H1 (cell line): ENCODE results near the gene LDLRAD1. TPM values are rescaled to one million over a fixed set of nuclear protein-coding genes. Genes with fewer than 3 reads are reported as not detected.

Experiments
- CTCF ChIA-PET: fragments of 300-600 bp; sonication (Branson Sonifier 250); formaldehyde crosslinking; loops from one replicate; lab custom pipeline; 2021; ENCODE audit not compliant: partially characterized antibody; lab: Charles Lee
- POLR2A ChIA-PET: fragments of 300-600 bp; sonication (Branson Sonifier 250); formaldehyde crosslinking; loops from one replicate; lab custom pipeline; 2021; ENCODE audit warnings: inconsistent platforms; ENCODE audit not compliant: partially characterized antibody; lab: Charles Lee
- DNase-seq, 2 experiments: peaks; one replicate each; pipeline versions ENCODE4 v3.0.0 to v3.0.0-alpha.2; 2010 to 2022; ENCODE audit warnings: low spot score in 2 of 2, low read depth in 1 of 2, mixed read lengths in 1 of 2
- FAIRE-seq: peaks from 2 replicates; lab custom pipeline; 2011; peaks lifted over from hg19 to GRCh38; lab: Jason Lieb, UNC
- H2AFZ ChIP-seq: 2 replicates; pipeline ENCODE4 v1.8.1; 2012; ENCODE audit warnings: low read length, inconsistent platforms
- H2AK5ac ChIP-seq: 2 replicates; pipeline ENCODE4 v1.6.1; 2013; ENCODE audit warnings: low read depth, low read length
- H2BK120ac ChIP-seq: replicated peaks from 2 replicates; pipeline ENCODE3; 2013; ENCODE audit warnings: low read depth, low read length, inconsistent platforms
- H2BK12ac ChIP-seq: 2 replicates; pipeline ENCODE4 v1.6.1; 2013; ENCODE audit warnings: low read depth, low read length
- H2BK15ac ChIP-seq: 2 replicates; pipeline ENCODE4 v1.6.1; 2013; ENCODE audit warnings: low read length
- H2BK20ac ChIP-seq: 2 replicates; pipeline ENCODE4 v1.6.1; 2013; ENCODE audit warnings: low read length
- H2BK5ac ChIP-seq: 2 replicates; pipeline ENCODE4 v1.6.1; 2013; ENCODE audit warnings: low read depth, low read length
- H3K14ac ChIP-seq: 2 replicates; pipeline ENCODE4 v1.6.1; 2013; ENCODE audit warnings: inconsistent platforms; ENCODE audit not compliant: insufficient read length
- H3K18ac ChIP-seq: 2 replicates; pipeline ENCODE4 v1.6.1; 2013; ENCODE audit warnings: low read length; ENCODE audit errors: extremely low read depth
- H3K23ac ChIP-seq: 2 replicates; pipeline ENCODE4 v1.6.1; 2013; ENCODE audit warnings: inconsistent platforms; ENCODE audit not compliant: insufficient read length
- H3K23me2 ChIP-seq: 2 replicates; pipeline ENCODE4 v1.6.1; 2013; ENCODE audit warnings: low read depth, low read length
- H3K27ac ChIP-seq: 2 replicates; pipeline ENCODE4 v1.6.1; 2011; ENCODE audit warnings: low read depth, low read length, inconsistent platforms
- H3K27me3 ChIP-seq, 4 experiments: replicated peaks in 1 of 4; 1 replicate in 1 of 4; 2 replicates in 3 of 4; pipeline versions ENCODE4 v1.6.1 to v1.8.1; 2011 to 2013; ENCODE audit warnings: low read length in 3 of 4, mild to moderate bottlenecking in 3 of 4, inconsistent platforms in 2 of 4, mixed read lengths in 2 of 4, moderate library complexity in 1 of 4; ENCODE audit not compliant: control insufficient read depth in 3 of 4, insufficient read depth in 3 of 4; ENCODE audit errors: extremely low read depth in 1 of 4
- H3K36me3 ChIP-seq, 4 experiments: 2 replicates each; pipeline versions ENCODE4 v1.6.1 to v1.8.1; 2011 to 2013; ENCODE audit warnings: mild to moderate bottlenecking in 4 of 4, low read length in 3 of 4, moderate library complexity in 2 of 4, control low read depth in 1 of 4, inconsistent platforms in 1 of 4; ENCODE audit not compliant: insufficient read depth in 4 of 4, control insufficient read depth in 2 of 4
- H3K4ac ChIP-seq: replicated peaks from 2 replicates; pipeline ENCODE3; 2013; ENCODE audit warnings: low read length, low read depth, mixed read lengths, inconsistent platforms; ENCODE audit not compliant: insufficient read length
- H3K4me1 ChIP-seq, 4 experiments: replicated peaks in 1 of 4; 1 replicate in 1 of 4; 2 replicates in 3 of 4; pipeline versions ENCODE4 v1.6.1 to v1.8.1; 2011 to 2013; ENCODE audit warnings: low read length in 3 of 4, inconsistent platforms in 2 of 4, mixed read lengths in 1 of 4; ENCODE audit not compliant: insufficient read depth in 4 of 4, control insufficient read depth in 3 of 4
- H3K4me2 ChIP-seq, 2 experiments: 2 replicates each; pipeline versions ENCODE4 v1.6.1 to v1.8.1; 2011 to 2013; ENCODE audit warnings: low read depth in 2 of 2, low read length in 2 of 2, control low read depth in 1 of 2, inconsistent platforms in 1 of 2, mild to moderate bottlenecking in 1 of 2; ENCODE audit not compliant: insufficient read depth in 1 of 2
- H3K4me3 ChIP-seq, 4 experiments: fragments of 200-600, 300-600 bp in 1 of 4; sonication (generic), shearing (Covaris generic), sonication (Bioruptor Twin) in 1 of 4; 2 replicates each; pipeline versions ENCODE4 v1.5.1 to v1.8.1; 2011 to 2016; ENCODE audit warnings: low read length in 4 of 4, low read depth in 3 of 4, control low read depth in 2 of 4, inconsistent platforms in 2 of 4, mild to moderate bottlenecking in 2 of 4, mixed read lengths in 1 of 4, moderate library complexity in 1 of 4; ENCODE audit not compliant: insufficient read depth in 2 of 4; ENCODE audit errors: extremely low read depth in 1 of 4
- H3K56ac ChIP-seq: replicated peaks from 2 replicates; pipeline ENCODE3; 2013; ENCODE audit warnings: low read depth, mild to moderate bottlenecking, mixed read lengths, low read length, inconsistent platforms; ENCODE audit not compliant: insufficient read length
- H3K79me1 ChIP-seq: 2 replicates; pipeline ENCODE4 v1.6.1; 2013; ENCODE audit warnings: low read depth, low read length, control low read depth
- H3K79me2 ChIP-seq, 2 experiments: 2 replicates each; pipeline versions ENCODE4 v1.6.1 to v1.8.1; 2012 to 2013; ENCODE audit warnings: low read length in 2 of 2, mild to moderate bottlenecking in 2 of 2, inconsistent platforms in 1 of 2; ENCODE audit not compliant: insufficient read depth in 2 of 2, control insufficient read depth in 1 of 2
- H3K9ac ChIP-seq, 4 experiments: replicated peaks in 1 of 4; 1 replicate in 1 of 4; 2 replicates in 3 of 4; pipeline versions ENCODE4 v1.6.1 to v1.8.1; 2011 to 2013; ENCODE audit warnings: low read depth in 3 of 4, low read length in 3 of 4, control low read depth in 2 of 4, mild to moderate bottlenecking in 2 of 4, moderate library complexity in 2 of 4, inconsistent platforms in 1 of 4; ENCODE audit errors: extremely low read depth in 1 of 4
- H3K9me3 ChIP-seq, 2 experiments: 2 replicates each; pipeline versions ENCODE4 v1.6.1 to v1.8.1; 2012 to 2013; ENCODE audit warnings: mild to moderate bottlenecking in 2 of 2, moderate library complexity in 2 of 2, control low read depth in 1 of 2, inconsistent platforms in 1 of 2, low read depth in 1 of 2, low read length in 1 of 2, mixed read lengths in 1 of 2; ENCODE audit not compliant: insufficient read depth in 2 of 2
- H4K20me1 ChIP-seq, 2 experiments: replicated peaks in 1 of 2; 2 replicates each; pipeline versions ENCODE3 to v1.8.1; 2011 to 2013; ENCODE audit warnings: inconsistent platforms in 2 of 2, low read length in 2 of 2, mild to moderate bottlenecking in 1 of 2; ENCODE audit not compliant: insufficient read depth in 2 of 2, control insufficient read depth in 1 of 2
- H4K5ac ChIP-seq: 2 replicates; pipeline ENCODE4 v1.6.1; 2013; ENCODE audit warnings: low read length, low read depth, mixed read lengths, inconsistent platforms; ENCODE audit not compliant: insufficient read length
- H4K8ac ChIP-seq: 2 replicates; pipeline ENCODE4 v1.8.0; 2013; ENCODE audit warnings: mild to moderate bottlenecking, moderate library complexity, low read length, inconsistent platforms; ENCODE audit not compliant: insufficient read depth; ENCODE audit errors: extremely low read depth
- H4K91ac ChIP-seq: replicated peaks from 2 replicates; pipeline ENCODE3; 2013; ENCODE audit warnings: low read length, mixed read lengths, inconsistent platforms; ENCODE audit not compliant: insufficient read length
- ATF3 ChIP-seq: IDR thresholded peaks from 2 replicates; pipeline ENCODE4 v1.6.1; 2011; ENCODE audit warnings: low read depth, mild to moderate bottlenecking, low read length; ENCODE audit not compliant: insufficient read depth
- GABPA ChIP-seq: IDR thresholded peaks from 2 replicates; pipeline ENCODE4 v1.6.1; 2011; ENCODE audit warnings: mild to moderate bottlenecking, low read length, moderate library complexity, borderline replicate concordance; ENCODE audit not compliant: insufficient read depth
- WGBS, 2 experiments: shearing (Covaris generic) in 1 of 2; methylation state at CpG; one replicate each; pipeline versions ENCODE4 v1.1.6 to v1.1.7; 2013 to 2015; ENCODE audit warnings: low lambda C conversion rate in 2 of 2, mixed read lengths in 2 of 2, inconsistent platforms in 1 of 2, low coverage in 1 of 2, missing lambda C conversion rate in 1 of 2; ENCODE audit not compliant: insufficient replicate concordance in 2 of 2, insufficient coverage in 1 of 2, insufficient read length in 1 of 2; ENCODE audit errors: extremely low coverage in 1 of 2, missing lambda C conversion rate in 1 of 2; 5-methylcytosine and 5-hydroxymethylcytosine counted together
- polyA plus RNA-seq, 7 experiments: library from polyadenylated mRNA; depleted of rRNA in 3 of 7; stranded (reverse) in 5 of 7; unstranded in 2 of 7; fragments of >200 nt in 5 of 7; fragments of 200-250 nt in 2 of 7; gene quantifications; 1 replicate in 5 of 7; 2 replicates in 1 of 7; 4 replicates in 1 of 7; pipeline versions ENCODE4 v1.2.1 to v1.2.3, GENCODE V29; 2011 to 2013; ENCODE audit warnings: missing spikeins in 2 of 7, mixed read lengths in 2 of 7
- total RNA-seq: library from RNA; stranded (reverse); fragmentation: NEBNext Ultra II Directional; extraction: Animal tissue kit (Norgen Biotek cat#: 25700); gene quantifications from 2 replicates; pipeline ENCODE4 v1.2.1, GENCODE V29; 2021

LDLRAD1 gene
- total and polyA plus RNA-seq, 2 of the 8 experiments (the other 6 are each of a cell fraction or from before 2014, with no cell fraction given), result not detected

DNA sequence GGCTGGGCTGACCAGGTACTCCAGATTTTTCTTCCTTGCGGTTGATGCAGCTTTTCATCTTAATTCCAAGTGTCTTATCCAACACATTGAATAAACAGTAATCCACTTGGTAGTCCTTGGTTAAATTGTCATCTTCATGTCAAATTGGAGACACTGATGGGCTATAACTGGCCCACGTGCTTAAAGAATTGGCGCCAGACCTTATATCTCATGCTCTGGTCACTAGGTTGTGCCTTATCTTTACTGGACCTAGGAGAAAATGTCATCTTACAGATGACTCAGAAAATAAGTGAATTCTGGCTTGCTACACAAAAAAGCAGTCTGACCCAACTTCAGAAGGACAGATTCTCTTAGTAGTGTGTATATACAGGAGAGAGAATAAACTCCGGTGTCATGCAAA is 55.6 kb downstream of the LDLRAD1 start:
- Histone ChIP-seq H3K4me1 (peaks cover 0 to under 1% (median 0%) of the 10 kb centered on the region in 4 experiments; a peak in 3 of 7 replicates), H3K9me3 (no peaks in the 10 kb centered on the region), H3K79me2 (no peaks in the 10 kb centered on the region), H4K8ac (no peak overlapping the region; the same call in 1 of the 2 replicates), H4K20me1 (peaks cover 0 to 2% of the 10 kb centered on the region in 2 experiments), H3K4me3 (no peak overlapping the region), H3K27ac (no peak overlapping the region), H3K9ac (no peak overlapping the region), H3K4me2 (no peak overlapping the region), H4K5ac (no peak overlapping the region), H3K4ac (no peak overlapping the region), H2BK12ac (no peak overlapping the region), H2BK20ac (no peak overlapping the region), H2BK15ac (no peak overlapping the region), H3K14ac (no peak overlapping the region), H2AFZ (no peak overlapping the region), H3K36me3 (peaks cover 21 to 56% (median 32%) of the 10 kb centered on the region in 4 experiments), H3K79me1 (no peaks in the 10 kb centered on the region; the same call in 1 of the 2 replicates), H3K23me2 (no peaks in the 10 kb centered on the region), H3K18ac (no peak overlapping the region), H3K27me3 (no peaks in the 10 kb centered on the region), H3K23ac (no peak overlapping the region), H4K91ac (no peak overlapping the region), H2AK5ac (no peak overlapping the region), H3K56ac (no peak overlapping the region), H2BK5ac (no peak overlapping the region), H2BK120ac (no peak overlapping the region)
- POLR2A ChIA-PET, result interaction anchor here (1.4 kb wide), 1 partner anchor 106 kb away, joined by 3 read pairs; no protein-coding TSS in a partner anchor
- TF ChIP-seq ATF3 (no peak), GABPA (no peak)
- no peak for FAIRE-seq
- 95% methylated on average over 4 of the region's 4 CpGs; no CpG with 5 or more reads in 1 of the 2 experiments for WGBS, 2 experiments
- CTCF ChIA-PET, result interaction anchor here (1.0 to 7.2 kb wide), 4 partner anchors 13 to 112 kb away, joined by 3 to 114 read pairs (median 44); no protein-coding TSS in a partner anchor
- no peak for DNase-seq
